22Rv1 (cell line): Measurements from ENCODE around the gene RFX3.

Experiments used
- ZFX ChIP-seq: fragments of 450-650 bp; IDR thresholded peaks from 2 replicates; pipeline ENCODE4 v1.6.1; 2017; ENCODE audit warnings: antibody characterized with exemption, borderline replicate concordance
- TF ChIP-seq, protein P1 (sequence below): fragments of 450-650 bp; IDR thresholded peaks from 2 replicates; pipeline ENCODE4 v1.5.1; 2017; ENCODE audit warnings: mild to moderate bottlenecking

GRCh38 chr9:3458806-3459475, 66.9 kb downstream of the RFX3 start:
- TF ChIP-seq, protein P1, sequence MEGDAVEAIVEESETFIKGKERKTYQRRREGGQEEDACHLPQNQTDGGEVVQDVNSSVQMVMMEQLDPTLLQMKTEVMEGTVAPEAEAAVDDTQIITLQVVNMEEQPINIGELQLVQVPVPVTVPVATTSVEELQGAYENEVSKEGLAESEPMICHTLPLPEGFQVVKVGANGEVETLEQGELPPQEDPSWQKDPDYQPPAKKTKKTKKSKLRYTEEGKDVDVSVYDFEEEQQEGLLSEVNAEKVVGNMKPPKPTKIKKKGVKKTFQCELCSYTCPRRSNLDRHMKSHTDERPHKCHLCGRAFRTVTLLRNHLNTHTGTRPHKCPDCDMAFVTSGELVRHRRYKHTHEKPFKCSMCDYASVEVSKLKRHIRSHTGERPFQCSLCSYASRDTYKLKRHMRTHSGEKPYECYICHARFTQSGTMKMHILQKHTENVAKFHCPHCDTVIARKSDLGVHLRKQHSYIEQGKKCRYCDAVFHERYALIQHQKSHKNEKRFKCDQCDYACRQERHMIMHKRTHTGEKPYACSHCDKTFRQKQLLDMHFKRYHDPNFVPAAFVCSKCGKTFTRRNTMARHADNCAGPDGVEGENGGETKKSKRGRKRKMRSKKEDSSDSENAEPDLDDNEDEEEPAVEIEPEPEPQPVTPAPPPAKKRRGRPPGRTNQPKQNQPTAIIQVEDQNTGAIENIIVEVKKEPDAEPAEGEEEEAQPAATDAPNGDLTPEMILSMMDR: no peak
- no peak for TF ChIP-seq ZFX
